Liver (tissue), 9 donors: ENCODE measurements around the gene DSG2. TPM values are rescaled to one million over a fixed set of nuclear protein-coding genes. Genes with fewer than 3 reads are reported as not detected.

Source experiments
- DNase-seq: peaks from one replicate; pipeline ENCODE4 v3.0.0-alpha.2; 2017; ENCODE audit warnings: low spot score
- H3K27ac ChIP-seq, 2 donors: one replicate each; pipeline ENCODE4 v1.7.0; 2013; ENCODE audit warnings: inconsistent platforms in 2 of 2, low read length in 2 of 2, control low read depth in 1 of 2, low read depth in 1 of 2, mild to moderate bottlenecking in 1 of 2
- H3K27me3 ChIP-seq, 4 donors: one replicate each; pipeline versions ENCODE4 v1.6.1 to v1.7.0; 2013; ENCODE audit warnings: low read length in 3 of 4, inconsistent platforms in 1 of 4, mild to moderate bottlenecking in 1 of 4, moderate library complexity in 1 of 4; ENCODE audit not compliant: control insufficient read depth in 4 of 4, insufficient read depth in 4 of 4
- H3K36me3 ChIP-seq, 4 donors: one replicate each; pipeline versions ENCODE4 v1.6.1 to v1.7.0; 2013; ENCODE audit warnings: low read length in 3 of 4, mild to moderate bottlenecking in 3 of 4, low read depth in 1 of 4, moderate library complexity in 1 of 4; ENCODE audit not compliant: control insufficient read depth in 4 of 4, insufficient read depth in 3 of 4
- H3K4me1 ChIP-seq, 4 donors: one replicate each; pipeline versions ENCODE4 v1.6.1 to v1.7.0; 2013; ENCODE audit warnings: low read length in 3 of 4, mild to moderate bottlenecking in 3 of 4, moderate library complexity in 1 of 4; ENCODE audit not compliant: control insufficient read depth in 4 of 4, insufficient read depth in 4 of 4
- H3K4me3 ChIP-seq, 3 donors: one replicate each; pipeline versions ENCODE4 v1.6.1 to v1.7.0; 2013; ENCODE audit warnings: low read length in 3 of 3, control low read depth in 1 of 3, low read depth in 1 of 3, mild to moderate bottlenecking in 1 of 3
- H3K9ac ChIP-seq, 2 donors: one replicate each; pipeline ENCODE4 v1.7.0; 2013; ENCODE audit warnings: low read length in 2 of 2, mild to moderate bottlenecking in 2 of 2, moderate library complexity in 2 of 2, control low read depth in 1 of 2, low read depth in 1 of 2
- H3K9me3 ChIP-seq, 4 donors: one replicate each; pipeline versions ENCODE4 v1.6.1 to v1.7.0; 2013; ENCODE audit warnings: low read length in 3 of 4; ENCODE audit not compliant: control insufficient read depth in 4 of 4
- EGR1 ChIP-seq, 2 donors: IDR thresholded peaks; 2 replicates each; pipeline ENCODE4 v1.6.1; 2016 to 2018; ENCODE audit warnings: antibody characterized with exemption in 2 of 2, low read depth in 2 of 2
- FOXA1 ChIP-seq: IDR thresholded peaks from 2 replicates; pipeline ENCODE4 v1.6.1; 2016; ENCODE audit warnings: antibody characterized with exemption
- FOXA2 ChIP-seq: IDR thresholded peaks from 2 replicates; pipeline ENCODE4 v1.6.1; 2016; ENCODE audit warnings: antibody characterized with exemption
- GABPA ChIP-seq, 2 donors: IDR thresholded peaks in 1 of 2; conservative IDR thresholded peaks in 1 of 2; 2 replicates each; pipeline ENCODE4 v1.6.1; 2016; ENCODE audit warnings: antibody characterized with exemption in 2 of 2, mild to moderate bottlenecking in 1 of 2, moderate library complexity in 1 of 2
- HNF4A ChIP-seq, 2 donors: conservative IDR thresholded peaks; 2 replicates each; pipeline ENCODE4 v1.6.1; 2016; ENCODE audit warnings: antibody characterized with exemption in 2 of 2, mild to moderate bottlenecking in 2 of 2
- HNF4G ChIP-seq: IDR thresholded peaks from 2 replicates; pipeline ENCODE4 v1.6.1; 2016; ENCODE audit warnings: antibody characterized with exemption
- JUND ChIP-seq, 2 donors: IDR thresholded peaks; 2 replicates each; pipeline ENCODE4 v1.6.1; 2016; ENCODE audit warnings: antibody characterized with exemption in 2 of 2
- NR2F2 ChIP-seq: IDR thresholded peaks from 2 replicates; pipeline ENCODE4 v1.6.1; 2016; ENCODE audit warnings: antibody characterized with exemption
- RAD21 ChIP-seq, 2 donors: IDR thresholded peaks; 2 replicates each; pipeline ENCODE4 v1.6.1; 2016; ENCODE audit warnings: antibody characterized with exemption in 2 of 2, mild to moderate bottlenecking in 2 of 2
- RXRA ChIP-seq, 2 donors: IDR thresholded peaks; 2 replicates each; pipeline ENCODE4 v1.6.1; 2017 to 2018; ENCODE audit warnings: antibody characterized with exemption in 2 of 2, mild to moderate bottlenecking in 1 of 2
- SP1 ChIP-seq: IDR thresholded peaks from 2 replicates; pipeline ENCODE4 v1.6.1; 2018; ENCODE audit warnings: antibody characterized with exemption, mild to moderate bottlenecking
- TAF1 ChIP-seq: conservative IDR thresholded peaks from 2 replicates; pipeline ENCODE4 v1.6.1; 2016; ENCODE audit warnings: antibody characterized with exemption, mild to moderate bottlenecking
- YY1 ChIP-seq: IDR thresholded peaks from 2 replicates; pipeline ENCODE4 v1.6.1; 2016; ENCODE audit warnings: antibody characterized with exemption, mild to moderate bottlenecking
- WGBS: extraction: QIAGEN DNeasy Blood & Tissue Kit; methylation state at CpG from one replicate; pipeline ENCODE4 v1.1.7; 2013; 5-methylcytosine and 5-hydroxymethylcytosine counted together
- polyA plus RNA-seq, 2 donors: library from polyadenylated mRNA; stranded (reverse) in 1 of 2; unstranded in 1 of 2; fragments of 200-250 nt in 1 of 2; fragments of >200 nt in 1 of 2; fragmentation: Nextera tagmentation in 1 of 2; extraction: Ambion mirVana in 1 of 2; gene quantifications; one replicate each; pipeline versions ENCODE4 v1.2.1 to v1.2.3, GENCODE V29; 2013 to 2015
- total RNA-seq, 2 donors: library from RNA; depleted of rRNA; stranded (reverse); fragments of >200 nt; gene quantifications; one replicate each; pipeline ENCODE4 v1.2.3, GENCODE V29; 2014
- TF ChIP-seq, protein P1 (sequence below): IDR thresholded peaks from 2 replicates; pipeline ENCODE4 v1.6.1; 2016; ENCODE audit warnings: antibody characterized with exemption
- TF ChIP-seq, protein P2 (sequence below): IDR thresholded peaks from 2 replicates; pipeline ENCODE4 v1.6.1; 2016; ENCODE audit warnings: antibody characterized with exemption
- TF ChIP-seq, protein P3 (sequence below): IDR thresholded peaks from 2 replicates; pipeline ENCODE4 v1.6.1; 2016; ENCODE audit warnings: antibody characterized with exemption, mild to moderate bottlenecking
- TF ChIP-seq, protein P4 (sequence below): IDR thresholded peaks from 2 replicates; pipeline ENCODE4 v1.6.1; 2016; ENCODE audit warnings: antibody characterized with exemption
- TF ChIP-seq, protein P5 (sequence below): fragments of 150-350 bp; IDR thresholded peaks from 2 replicates; pipeline ENCODE4 v1.5.1; 2017; ENCODE audit warnings: improper control_type of control experiment, low read depth, low read length; ENCODE audit not compliant: missing input control
- donor health status: healthy.
- donor health status: healthy.
- donor health status: healthy.
- donor health status: healthy.
- donor health status: healthy.

DSG2 gene
- total and polyA plus RNA-seq, 4 donors = 5.4 to 13.9 (median 9.6) TPM

DNA sequence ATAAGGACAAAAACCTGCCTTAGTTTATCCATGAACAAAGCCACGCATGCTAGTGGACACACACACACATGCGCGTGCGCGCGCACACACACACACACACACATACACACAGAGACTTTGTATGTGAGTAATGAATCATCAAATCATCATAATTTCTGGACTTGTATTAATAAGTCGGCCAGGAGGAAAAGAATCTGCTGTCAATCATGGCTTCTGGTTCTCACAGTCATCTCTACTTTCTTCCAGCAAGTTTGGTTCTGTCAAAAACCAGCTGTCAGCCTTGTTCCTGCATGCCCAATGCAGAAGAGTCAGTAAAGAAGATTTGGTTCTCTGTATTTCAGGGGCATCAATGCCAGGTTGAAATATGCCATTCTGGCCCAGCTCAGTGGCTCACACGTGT lies 92.6 kb downstream of the DSG2 start:
- H3K36me3 ChIP-seq = peaks cover 0 to 15% (median 5%) of the 10 kb centered on the region in 4 donors
- 81% methylated on average over 8 of the region's 8 CpGs for WGBS
- DNase-seq = no peak
- H3K27me3 ChIP-seq = no peaks in the 10 kb centered on the region
- peaks cover 0 to 2% (median 0%) of the 10 kb centered on the region in 4 donors for H3K9me3 ChIP-seq
- no peak overlapping the region for H3K9ac ChIP-seq
- H3K27ac ChIP-seq = peak overlapping the region in 1 of 2 donors; percentile 53
- H3K4me1 ChIP-seq = peaks cover 2 to 54% (median 35%) of the 10 kb centered on the region in 4 donors
- TF ChIP-seq SP1 (no peak), HNF4A (conservative IDR thresholded peaks at IDR 0.05) (no peak), HNF4G (no peak), FOXA1 (no peak), JUND (IDR thresholded peaks at IDR 0.05) (no peak), GABPA (IDR thresholded peaks at IDR 0.05 in 1 of 2, conservative IDR thresholded peaks at IDR 0.05 in 1 of 2) (no peak), NR2F2 (no peak)
- TF ChIP-seq, protein P1, sequence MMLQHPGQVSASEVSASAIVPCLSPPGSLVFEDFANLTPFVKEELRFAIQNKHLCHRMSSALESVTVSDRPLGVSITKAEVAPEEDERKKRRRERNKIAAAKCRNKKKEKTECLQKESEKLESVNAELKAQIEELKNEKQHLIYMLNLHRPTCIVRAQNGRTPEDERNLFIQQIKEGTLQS = no peak
- TF ChIP-seq, protein P2, sequence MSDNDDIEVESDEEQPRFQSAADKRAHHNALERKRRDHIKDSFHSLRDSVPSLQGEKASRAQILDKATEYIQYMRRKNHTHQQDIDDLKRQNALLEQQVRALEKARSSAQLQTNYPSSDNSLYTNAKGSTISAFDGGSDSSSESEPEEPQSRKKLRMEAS = no peak
- TF ChIP-seq, protein P3, sequence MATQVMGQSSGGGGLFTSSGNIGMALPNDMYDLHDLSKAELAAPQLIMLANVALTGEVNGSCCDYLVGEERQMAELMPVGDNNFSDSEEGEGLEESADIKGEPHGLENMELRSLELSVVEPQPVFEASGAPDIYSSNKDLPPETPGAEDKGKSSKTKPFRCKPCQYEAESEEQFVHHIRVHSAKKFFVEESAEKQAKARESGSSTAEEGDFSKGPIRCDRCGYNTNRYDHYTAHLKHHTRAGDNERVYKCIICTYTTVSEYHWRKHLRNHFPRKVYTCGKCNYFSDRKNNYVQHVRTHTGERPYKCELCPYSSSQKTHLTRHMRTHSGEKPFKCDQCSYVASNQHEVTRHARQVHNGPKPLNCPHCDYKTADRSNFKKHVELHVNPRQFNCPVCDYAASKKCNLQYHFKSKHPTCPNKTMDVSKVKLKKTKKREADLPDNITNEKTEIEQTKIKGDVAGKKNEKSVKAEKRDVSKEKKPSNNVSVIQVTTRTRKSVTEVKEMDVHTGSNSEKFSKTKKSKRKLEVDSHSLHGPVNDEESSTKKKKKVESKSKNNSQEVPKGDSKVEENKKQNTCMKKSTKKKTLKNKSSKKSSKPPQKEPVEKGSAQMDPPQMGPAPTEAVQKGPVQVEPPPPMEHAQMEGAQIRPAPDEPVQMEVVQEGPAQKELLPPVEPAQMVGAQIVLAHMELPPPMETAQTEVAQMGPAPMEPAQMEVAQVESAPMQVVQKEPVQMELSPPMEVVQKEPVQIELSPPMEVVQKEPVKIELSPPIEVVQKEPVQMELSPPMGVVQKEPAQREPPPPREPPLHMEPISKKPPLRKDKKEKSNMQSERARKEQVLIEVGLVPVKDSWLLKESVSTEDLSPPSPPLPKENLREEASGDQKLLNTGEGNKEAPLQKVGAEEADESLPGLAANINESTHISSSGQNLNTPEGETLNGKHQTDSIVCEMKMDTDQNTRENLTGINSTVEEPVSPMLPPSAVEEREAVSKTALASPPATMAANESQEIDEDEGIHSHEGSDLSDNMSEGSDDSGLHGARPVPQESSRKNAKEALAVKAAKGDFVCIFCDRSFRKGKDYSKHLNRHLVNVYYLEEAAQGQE = no peak
- TF ChIP-seq, protein P4, sequence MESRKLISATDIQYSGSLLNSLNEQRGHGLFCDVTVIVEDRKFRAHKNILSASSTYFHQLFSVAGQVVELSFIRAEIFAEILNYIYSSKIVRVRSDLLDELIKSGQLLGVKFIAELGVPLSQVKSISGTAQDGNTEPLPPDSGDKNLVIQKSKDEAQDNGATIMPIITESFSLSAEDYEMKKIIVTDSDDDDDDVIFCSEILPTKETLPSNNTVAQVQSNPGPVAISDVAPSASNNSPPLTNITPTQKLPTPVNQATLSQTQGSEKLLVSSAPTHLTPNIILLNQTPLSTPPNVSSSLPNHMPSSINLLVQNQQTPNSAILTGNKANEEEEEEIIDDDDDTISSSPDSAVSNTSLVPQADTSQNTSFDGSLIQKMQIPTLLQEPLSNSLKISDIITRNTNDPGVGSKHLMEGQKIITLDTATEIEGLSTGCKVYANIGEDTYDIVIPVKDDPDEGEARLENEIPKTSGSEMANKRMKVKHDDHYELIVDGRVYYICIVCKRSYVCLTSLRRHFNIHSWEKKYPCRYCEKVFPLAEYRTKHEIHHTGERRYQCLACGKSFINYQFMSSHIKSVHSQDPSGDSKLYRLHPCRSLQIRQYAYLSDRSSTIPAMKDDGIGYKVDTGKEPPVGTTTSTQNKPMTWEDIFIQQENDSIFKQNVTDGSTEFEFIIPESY = no peak
- no peak overlapping the region for H3K4me3 ChIP-seq

DNA sequence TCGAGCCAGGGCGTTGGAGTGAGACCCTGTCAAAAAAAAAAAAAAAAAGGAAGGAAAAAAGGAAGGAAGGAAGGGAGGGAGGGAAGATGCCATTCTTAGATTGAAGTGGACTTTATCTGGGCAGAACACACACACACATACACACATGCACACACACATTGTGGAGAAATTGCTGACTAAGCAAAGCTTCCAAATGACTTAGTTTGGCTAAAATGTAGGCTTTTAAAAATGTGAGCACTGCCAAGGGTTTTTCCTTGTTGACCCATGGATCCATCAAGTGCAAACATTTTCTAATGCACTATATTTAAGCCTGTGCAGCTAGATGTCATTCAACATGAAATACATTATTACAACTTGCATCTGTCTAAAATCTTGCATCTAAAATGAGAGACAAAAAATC lies 93.1 kb downstream of the DSG2 start:
- no peak overlapping the region for H3K4me3 ChIP-seq
- TF ChIP-seq JUND (IDR thresholded peaks at IDR 0.05) (no peak), TAF1 (no peak), YY1 (no peak), FOXA2 (no peak), EGR1 (IDR thresholded peaks at IDR 0.05; ENCODE audit: low read depth in 2 of 2) (no peak), NR2F2 (peak; percentile 16), SP1 (no peak), HNF4G (no peak), RXRA (IDR thresholded peaks at IDR 0.05) (peak; percentile 6 to 51), GABPA (IDR thresholded peaks at IDR 0.05 in 1 of 2, conservative IDR thresholded peaks at IDR 0.05 in 1 of 2) (no peak), FOXA1 (no peak), RAD21 (IDR thresholded peaks at IDR 0.05) (peak in 1 of 2 donors; percentile 19), HNF4A (conservative IDR thresholded peaks at IDR 0.05) (peak in 1 of 2 donors; percentile 63)
- TF ChIP-seq, protein P3 = no peak
- TF ChIP-seq, protein P5, sequence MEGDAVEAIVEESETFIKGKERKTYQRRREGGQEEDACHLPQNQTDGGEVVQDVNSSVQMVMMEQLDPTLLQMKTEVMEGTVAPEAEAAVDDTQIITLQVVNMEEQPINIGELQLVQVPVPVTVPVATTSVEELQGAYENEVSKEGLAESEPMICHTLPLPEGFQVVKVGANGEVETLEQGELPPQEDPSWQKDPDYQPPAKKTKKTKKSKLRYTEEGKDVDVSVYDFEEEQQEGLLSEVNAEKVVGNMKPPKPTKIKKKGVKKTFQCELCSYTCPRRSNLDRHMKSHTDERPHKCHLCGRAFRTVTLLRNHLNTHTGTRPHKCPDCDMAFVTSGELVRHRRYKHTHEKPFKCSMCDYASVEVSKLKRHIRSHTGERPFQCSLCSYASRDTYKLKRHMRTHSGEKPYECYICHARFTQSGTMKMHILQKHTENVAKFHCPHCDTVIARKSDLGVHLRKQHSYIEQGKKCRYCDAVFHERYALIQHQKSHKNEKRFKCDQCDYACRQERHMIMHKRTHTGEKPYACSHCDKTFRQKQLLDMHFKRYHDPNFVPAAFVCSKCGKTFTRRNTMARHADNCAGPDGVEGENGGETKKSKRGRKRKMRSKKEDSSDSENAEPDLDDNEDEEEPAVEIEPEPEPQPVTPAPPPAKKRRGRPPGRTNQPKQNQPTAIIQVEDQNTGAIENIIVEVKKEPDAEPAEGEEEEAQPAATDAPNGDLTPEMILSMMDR = no peak
- TF ChIP-seq, protein P1 = no peak
- DNase-seq = no peak
- no peaks in the 10 kb centered on the region for H3K27me3 ChIP-seq
- H3K4me1 ChIP-seq = peaks cover 2 to 60% (median 37%) of the 10 kb centered on the region in 4 donors
- peak overlapping the region; percentile 35 to 53 for H3K27ac ChIP-seq
- H3K9ac ChIP-seq = no peak overlapping the region
- H3K9me3 ChIP-seq = no peaks in the 10 kb centered on the region
- 32% methylated on average over 2 of the region's 2 CpGs for WGBS
- peaks cover 0 to 19% (median 5%) of the 10 kb centered on the region in 4 donors for H3K36me3 ChIP-seq
